OCI-M2 (cell line): ENCODE measurements around the gene GYPC.
A peak's percentile ranks its signal among the peaks of the same experiment; 100 is the strongest.
"Not testable (repeated sequence)": the region's sequence is repeated elsewhere in the genome, so short reads cannot be mapped to it uniquely, and the experiment has no call there.

ENCODE experiments used
- DNase-seq: peaks from one replicate; lab custom pipeline; 2025; ENCODE audit not compliant: unreplicated experiment; lab: John Stamatoyannopoulos, UW

The GYPC gene

DNA sequence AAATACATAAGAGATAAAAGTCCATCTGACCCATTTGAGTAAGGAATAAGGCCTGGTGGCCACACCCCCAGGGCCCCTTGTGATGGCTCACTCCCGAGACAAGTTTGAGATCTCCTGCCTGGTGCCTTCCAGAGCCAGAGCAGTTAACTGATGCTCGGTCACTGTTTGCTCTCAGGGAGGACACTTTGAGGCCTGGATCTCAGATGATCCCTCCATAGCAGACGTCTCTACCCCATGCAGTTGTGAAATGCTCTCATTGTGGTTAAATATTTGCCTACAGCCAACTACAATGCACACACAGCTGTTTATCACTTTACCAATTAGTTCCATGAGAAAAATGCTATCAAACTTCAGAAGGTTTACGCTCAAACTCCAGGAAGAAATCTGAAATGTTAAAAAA is 12.3 kb downstream of the GYPC start:
- DNase-seq, result no peak

DNA sequence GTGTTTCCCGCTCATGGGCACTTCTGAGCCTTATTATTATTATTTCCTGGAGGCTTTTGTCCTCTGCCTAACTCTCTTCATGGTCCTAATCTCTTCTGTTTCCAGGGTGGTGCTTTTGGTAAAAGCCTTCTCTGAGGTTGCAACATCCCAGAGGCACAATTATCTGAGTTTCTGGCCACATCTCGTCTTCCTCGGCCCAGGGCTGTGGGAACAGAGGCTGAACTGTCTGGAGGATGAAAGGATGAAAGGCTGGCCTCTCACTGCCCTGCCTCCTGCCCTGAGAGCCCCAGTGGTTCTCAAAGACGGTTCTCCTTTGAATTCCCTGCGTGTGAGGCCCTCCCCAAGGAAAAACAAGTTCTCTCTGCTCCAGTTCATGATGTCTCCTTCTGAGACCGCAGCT is 13.8 kb downstream of the GYPC start:
- DNase-seq, result no peak

DNA sequence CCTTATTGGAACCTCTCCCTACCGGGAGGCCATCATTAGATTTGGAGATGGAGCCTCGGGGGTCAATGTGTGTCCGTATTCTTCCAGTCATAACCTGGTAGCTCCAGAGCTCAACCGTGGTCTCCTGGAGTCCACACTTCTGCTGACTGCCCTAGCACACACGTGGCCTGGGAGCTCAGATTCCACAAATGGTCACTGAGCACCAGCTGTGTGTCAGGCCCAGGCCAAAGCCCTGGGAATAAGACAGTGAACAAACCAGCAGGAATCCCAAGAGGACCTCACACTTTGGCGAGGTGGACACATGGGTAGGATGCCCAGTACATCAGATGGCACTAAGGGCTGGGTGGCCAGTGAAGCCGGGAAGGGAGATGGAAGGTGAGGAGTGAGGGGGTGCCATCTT is 15.5 kb downstream of the GYPC start:
- DNase-seq, result no peak

DNA sequence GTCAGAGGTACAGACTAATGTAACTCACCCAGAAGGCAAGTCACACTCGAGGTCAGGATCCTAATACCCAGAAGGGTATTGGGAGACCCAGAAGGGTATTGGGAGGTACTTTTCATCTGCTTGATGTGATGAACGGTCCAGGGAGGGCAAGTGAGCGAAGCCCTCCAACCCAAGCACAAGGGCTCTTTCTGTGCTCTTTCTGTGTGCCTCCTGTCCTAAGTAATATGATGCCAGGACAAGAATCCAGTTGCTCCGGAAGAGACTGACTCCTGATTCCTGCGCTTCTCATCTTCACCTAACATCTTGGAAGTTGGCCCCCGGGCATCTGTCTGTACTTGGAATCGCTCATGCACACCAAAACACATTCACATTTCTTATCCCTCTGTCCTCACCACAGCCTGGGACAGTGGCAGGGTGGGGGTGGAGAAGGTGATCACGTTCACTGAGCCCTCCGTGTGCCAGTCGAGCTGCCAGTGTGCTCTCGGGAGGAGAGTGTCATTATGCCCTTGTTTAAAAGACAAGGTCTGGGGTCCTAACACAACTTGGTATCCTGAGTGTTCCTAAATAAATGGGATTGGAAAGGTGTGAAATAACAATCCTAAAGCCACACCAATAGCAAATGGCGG is 17.1 kb downstream of the GYPC start:
- no peak for DNase-seq

DNA sequence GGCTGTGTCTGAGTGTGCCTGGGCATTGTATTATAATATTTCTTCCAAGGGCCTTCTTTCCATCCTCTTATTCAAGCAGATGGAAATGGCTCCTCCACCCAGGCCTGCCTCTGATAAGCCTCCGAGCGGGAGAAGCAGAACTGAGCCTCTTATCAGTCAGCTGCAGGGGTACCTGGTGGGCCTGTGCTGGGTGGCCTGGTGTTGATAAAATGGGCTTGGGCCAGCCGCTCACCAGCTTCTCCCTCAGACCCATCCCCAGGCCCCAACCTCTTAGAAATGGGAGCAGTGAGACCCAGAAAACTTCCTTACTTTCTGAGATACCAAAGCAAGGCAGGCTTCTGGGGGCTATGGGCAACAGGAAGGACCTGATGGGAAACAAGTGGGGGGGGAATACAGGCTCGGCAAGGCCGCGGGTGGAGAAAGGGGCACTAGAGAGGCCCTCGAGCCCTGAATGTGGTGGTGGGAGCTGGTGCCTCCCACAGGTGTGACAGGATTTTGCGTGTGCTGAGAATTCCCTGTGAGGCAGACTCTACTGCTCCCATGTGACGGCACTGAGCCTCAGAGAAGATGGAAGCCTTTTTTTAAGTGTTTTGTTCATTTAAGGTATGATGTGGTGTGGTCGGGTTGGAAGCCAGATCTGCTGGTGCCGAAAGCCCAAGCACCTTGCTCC is 18.3 kb downstream of the GYPC start:
- DNase-seq, result peak; percentile 16

DNA sequence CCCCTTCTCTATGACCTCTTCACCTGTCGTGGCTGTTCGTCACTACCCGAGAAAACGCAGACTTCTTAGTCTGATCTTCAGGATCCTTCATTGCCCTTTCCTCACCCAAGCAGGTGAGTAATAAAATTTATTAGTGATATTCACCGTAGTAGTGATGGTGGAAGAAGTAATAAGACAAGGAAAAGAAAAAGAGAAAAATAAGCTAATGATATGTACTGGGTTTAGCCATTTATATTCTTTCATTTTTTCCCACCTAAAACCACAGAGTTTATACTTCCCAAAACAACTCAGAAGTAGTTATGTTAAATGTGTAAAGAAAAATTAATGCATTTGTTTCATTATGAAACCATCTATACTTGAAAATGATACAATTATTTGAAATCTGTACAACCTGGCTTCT is 19.7 kb downstream of the GYPC start:
- DNase-seq, result no peak

DNA sequence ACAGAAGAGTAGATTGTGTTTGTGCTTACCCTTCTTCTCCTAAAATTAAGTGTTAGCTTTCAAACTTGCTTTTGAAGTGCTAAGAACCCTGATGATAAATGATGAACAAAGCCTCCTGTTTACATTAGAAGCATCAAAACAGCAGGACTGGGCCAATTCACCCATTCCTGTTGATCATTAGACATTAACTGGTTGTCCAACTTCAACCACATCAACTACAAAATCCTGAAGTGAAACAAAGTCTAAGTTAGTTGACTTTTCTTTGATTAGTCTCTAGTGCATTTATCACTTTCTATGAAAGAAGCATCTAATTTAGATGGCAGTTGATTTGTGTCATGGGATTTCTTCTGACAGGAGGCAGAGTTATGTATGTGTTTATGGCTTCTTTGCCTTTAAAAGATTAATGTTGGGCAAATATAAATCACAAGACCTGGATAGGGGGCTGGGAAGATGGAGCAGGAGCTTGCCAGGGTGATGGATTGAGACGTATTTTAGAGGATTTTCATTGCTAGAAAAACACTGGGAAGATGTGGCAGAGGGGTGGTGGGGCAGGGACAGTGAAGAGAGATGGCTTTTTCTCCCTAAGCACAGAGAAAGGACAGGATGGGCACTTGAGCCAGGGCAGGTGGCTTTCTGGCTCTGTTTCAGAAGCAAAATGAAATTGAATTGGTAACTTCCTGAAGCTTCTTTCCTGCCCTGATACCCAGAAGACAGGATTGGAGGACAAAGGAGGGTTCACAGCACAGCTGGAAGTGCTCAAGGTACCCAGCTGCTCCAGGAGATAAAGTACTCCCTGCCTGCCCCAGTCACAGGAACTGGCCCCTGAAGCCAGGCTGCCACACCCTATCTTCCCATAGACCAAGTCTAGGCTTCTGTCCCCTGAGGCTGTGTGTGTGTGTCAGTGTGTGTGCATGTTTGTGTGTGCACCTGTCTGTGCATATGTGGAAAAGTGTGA is 20.5 kb downstream of the GYPC start:
- no peak for DNase-seq

DNA sequence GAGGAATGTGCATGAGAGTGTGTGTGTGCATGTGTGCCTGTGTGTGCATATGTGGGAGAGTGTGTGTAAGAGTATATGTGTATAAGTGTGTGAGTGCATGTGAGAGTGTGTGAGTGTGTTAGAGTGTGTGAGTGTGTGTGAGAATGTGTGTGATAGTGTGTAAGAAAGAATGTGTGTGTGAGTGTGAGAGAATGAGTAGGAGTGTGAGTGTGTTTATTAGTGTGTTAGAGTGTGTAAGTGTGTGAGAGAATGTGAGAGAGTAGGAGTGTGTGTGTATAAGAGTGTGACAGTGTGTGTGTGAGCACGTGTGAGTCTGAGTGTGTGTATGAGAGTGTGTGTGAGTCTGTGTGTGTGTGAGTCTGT is 21.2 kb downstream of the GYPC start:
- no peak for DNase-seq

DNA sequence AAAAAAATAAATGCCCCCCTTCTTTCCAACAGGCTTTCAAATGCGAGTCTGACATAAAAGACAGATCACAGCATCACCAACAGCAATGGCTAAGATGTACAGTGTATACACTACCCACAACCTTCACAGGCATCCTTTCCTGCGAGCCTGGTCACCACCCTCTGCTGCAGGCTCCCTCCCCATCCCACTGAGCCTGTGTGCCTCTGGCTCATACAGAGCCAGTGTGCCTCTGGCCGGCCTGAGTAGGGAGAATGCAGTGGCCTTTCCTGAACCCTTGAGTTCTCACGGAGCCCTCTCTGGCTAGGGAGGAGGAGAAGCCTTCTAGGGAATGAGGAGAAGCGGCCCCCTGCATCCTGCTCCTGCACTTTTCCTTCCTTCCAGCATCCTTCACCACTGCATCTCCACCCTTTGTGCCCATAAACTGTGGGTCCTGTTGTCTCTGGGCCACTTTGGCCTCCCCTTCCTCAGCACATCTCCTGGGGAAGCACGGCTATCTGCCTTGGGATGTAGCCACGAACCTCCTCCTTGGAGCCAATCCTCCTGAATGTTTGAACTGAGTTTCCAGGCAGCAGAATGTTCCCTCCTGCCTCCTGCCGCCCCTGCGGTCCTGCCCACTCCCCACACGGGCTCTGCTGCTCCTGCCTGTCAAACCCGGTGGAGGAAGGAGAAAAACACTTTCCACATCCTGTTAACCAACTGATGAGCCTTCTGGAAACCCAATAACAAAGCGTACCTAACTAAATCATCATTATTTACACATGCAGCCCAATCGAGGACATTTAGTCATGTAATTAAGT is 22.5 kb downstream of the GYPC start:
- no peak for DNase-seq

DNA sequence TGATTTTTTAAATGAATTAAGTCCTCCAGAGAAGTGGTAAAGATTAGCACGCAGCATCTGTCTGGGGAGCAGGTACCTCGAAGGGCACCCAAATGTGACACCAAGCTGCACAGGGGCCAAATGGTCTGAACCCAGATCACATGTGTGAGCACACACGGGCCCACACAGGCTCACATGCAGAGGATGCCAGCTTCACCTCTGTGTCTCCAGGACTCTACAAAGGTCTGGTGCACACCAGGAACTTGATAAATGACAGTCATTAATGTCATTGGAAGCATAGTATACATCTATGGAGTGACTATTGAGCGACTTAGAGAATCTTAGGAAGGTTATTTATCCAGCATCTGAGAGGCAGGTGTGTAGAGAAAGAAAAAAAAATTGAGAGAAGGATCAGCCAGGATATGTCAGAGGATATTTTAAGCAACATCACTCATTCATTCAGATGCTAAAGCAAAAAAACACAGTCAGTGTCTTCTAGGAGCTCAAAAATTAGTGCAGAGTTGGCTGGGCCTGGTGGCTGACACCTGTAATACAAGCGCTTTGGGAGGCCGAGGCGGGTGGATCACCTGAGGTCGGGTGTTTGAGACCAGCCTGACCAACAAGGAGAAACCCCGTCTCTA is 23.2 kb downstream of the GYPC start:
- no peak for DNase-seq

DNA sequence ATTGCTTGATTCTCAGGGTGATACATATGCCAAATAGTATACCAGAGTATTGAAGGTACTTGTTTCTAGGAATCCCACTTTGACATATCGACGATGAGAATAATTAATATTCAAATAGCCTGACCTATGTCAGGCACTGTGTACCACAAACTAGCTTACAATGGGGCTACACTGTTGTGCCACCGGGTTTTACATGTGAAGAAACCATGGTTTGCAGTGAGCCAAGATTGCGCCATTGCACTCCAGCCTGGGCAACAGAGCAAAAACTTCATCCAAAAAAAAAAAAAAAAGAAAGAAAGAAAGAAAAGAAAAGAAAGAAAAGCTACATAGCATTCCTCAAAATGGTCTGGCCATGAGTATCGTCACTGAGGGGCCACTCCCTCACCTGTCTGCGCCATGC is 25.5 kb downstream of the GYPC start:
- no peak for DNase-seq

DNA sequence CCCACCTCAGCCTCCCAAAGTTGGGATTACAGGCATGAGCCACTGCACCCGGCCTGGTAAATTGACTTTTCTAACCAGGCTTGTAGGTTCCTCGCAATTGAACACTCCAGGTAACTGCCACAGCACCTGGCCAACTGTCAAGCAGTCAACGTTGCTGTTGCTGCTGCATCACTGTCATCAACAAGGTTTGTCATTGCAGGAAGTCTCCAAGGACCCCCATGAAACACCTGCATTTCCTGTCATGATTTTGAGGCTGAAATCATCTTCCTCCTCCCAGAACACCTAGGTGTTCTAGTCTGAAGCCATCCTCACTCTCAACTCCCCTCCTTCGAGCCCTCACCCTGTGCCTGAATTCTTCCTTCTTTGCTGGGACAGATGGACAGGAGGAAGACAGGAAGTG is 29.7 kb downstream of the GYPC start:
- no peak for DNase-seq

DNA sequence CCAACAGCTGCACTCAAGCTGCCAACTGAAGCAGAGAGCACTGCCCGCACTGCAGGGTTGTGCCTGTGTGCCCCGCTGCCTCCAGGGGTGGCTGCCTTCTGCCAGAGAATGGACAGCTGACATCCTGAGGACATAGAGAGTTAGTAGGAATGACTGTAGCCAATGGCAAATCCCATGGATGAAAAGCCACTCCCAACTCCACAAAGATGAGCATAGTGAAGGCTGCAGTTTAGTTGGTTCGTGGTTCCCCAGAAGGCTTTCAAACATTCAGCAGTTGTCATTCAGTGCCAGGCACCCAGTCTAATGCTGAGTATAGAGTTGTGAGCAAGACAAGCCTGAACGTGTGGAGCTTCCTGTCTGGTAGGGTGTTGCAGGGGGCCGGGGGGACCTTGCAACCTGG is 30.3 kb downstream of the GYPC start:
- DNase-seq, result no peak

DNA sequence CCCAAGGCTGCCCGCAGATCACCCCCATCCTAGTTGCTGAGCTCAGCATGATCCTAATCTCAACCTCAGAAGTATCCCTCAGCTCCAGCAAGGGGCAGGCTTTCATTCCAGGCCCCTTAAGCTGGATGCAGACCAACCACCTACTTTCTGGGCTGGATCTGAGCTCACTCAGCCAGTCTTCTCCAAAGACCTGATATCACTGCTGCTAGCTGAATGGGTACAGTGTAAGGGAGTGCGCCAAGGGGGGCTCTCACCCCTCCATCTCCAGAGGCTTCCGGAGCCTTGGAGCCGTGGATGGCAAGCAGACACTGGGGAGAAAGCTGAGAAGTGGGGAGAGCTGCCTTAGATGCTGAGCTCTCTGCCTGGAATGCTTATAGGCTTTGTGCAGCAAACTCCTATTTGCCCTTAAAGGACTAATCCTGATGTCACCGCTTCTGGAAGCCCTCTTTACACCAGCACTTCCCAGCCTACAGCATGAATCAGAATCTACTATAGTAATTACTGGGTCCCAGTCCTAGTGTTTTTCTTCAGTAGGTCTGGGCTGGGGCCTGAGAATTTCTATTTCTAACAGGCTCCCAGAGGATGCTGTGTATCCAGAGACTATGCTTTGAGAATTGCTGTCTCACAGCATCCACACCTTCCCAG is 31.0 kb downstream of the GYPC start:
- no peak for DNase-seq

DNA sequence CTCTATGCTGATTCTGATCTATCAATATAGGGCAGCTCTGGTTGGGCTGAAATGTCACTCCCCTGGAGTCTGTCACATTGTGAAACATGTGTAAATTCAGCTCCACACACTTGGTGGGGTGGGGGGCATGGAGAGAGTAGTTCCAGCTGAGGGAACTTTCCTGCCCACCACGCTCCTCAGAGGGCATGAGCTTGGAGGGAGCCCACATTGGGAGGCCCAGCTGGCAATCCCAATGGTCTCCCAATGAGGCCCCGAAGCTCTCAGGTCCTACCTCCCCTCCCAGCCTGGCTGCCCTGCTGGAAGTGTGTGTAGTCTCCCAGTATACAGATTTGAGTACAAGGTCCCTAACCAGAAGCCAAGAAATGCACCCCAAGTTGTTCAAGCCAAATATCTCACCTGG is 31.5 kb downstream of the GYPC start:
- no peak for DNase-seq

DNA sequence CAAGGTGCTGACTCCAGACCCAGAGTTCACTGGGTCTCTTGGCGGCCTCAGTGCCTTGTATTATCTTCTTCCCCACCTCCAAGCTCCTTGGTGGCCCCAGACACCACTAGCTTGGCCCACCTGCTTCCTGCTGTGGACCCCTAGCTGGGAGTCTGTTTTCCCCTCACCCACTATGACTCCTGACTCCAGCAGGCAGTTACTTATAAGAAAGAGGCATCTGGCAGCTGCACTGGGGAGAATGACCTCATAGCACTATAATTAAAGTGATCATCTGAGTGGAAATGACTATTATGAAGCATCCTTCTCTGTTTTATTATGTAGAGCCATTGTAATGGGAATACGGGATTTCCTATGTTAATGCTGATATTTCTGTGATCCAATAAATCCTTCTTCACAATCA is 32.6 kb downstream of the GYPC start:
- not testable (repeated sequence) for DNase-seq

DNA sequence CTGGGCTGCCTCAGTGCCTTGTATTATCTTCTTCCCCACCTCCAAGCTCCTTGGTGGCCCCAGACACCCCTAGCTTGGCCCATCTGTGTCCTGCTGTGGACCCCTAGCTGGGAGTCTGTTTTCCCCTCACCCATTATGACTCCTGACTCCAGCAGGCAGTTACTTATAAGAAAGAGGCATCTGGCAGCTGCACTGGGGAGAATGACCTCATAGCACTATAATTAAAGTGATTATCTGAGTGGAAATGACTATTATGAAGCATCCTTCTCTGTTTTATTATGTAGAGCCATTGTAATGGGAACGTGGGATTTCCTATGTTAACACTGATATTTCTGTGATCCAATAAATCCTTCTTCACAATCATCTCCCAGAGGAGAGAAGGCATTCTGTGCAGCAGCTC is 36.3 kb downstream of the GYPC start:
- DNase-seq, result not testable (repeated sequence)

DNA sequence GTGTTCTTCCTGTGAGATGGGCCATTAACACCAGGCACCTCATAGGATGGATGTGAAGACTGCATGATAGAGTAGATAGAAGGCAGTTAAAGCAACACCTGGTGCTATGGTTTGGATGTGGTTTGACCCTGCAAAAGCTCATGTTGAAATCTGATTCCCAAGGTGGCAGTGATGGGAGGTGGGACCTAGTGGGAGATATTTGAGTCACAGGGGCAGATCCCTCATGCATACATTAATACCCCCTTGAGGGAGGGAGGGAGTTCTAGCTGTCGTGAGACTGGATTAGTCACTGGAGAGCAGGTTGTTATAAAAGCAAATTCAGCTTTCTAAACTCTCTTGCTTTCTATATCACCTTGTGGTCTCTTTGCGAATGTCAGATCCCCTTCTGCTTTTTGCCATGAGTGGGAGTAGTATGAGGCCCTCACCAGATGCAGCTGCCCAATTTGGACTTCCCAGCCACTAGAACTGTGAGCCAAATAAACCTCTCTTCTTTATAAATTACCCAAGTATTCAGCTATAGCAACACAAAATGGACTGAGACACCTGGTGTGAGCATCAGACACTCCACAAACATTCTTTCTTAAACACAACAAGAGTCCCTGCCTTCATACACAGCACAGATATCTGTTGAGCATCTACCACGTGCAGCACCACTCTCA is 37.1 kb downstream of the GYPC start:
- DNase-seq, result not testable (repeated sequence)

DNA sequence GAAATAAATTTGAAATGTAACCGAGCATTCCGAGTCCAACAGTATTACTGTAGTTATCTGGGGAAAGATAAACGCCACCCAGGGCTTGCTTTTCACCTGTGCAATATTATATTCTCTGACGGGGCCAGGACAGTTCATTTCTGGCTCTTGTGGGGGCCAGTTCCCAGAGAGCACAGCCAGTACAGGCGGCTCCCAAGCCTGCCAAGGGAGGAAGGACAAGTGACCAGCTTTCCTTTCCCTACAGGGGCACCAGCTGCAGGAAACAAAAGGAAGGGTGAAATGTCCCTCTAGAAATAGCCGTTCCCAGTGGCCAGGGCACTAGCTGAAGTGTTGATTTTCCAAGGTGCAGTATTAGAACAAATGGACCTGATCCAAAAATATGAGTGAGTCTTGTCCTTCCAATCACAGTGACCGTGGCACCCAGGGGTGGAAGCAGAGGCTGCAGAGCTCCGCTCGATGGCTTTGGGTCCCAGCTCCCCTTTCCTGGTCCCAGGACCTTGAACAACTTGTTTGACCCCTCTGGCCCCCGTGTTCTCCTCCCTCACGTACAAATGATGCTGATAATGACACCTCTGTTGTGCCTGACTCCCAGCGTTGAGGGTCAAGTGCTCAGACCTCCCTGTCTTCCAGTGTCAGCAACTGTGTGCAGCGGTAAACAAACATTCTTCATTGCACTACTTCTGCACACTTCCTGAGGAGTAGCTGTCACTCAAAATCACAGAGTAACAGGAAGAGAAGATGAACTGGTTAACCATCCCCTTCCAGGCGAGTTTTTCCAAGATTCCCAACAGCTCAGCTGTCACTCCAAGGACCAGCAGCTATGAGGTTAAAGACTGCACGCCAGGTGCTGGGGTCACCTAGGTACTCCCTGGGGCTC is 40.9 kb downstream of the GYPC start:
- DNase-seq, result no peak
